Skin of body (tissue), 2 donors: ENCODE measurements around the gene FABP3. TPM values are rescaled to one million over a fixed set of nuclear protein-coding genes. Genes with fewer than 3 reads are reported as not detected.

Experiments
- DNase-seq: peaks from one replicate; lab custom pipeline; 2025; lab: John Stamatoyannopoulos, UW
- total RNA-seq: library from RNA; depleted of rRNA; stranded (reverse); fragments of >200 nt; gene quantifications from one replicate; pipeline ENCODE4 v1.2.3, GENCODE V29; 2014

FABP3 gene
- total RNA-seq, 1 donor from 2014 or later, result 36.1 TPM

DNA sequence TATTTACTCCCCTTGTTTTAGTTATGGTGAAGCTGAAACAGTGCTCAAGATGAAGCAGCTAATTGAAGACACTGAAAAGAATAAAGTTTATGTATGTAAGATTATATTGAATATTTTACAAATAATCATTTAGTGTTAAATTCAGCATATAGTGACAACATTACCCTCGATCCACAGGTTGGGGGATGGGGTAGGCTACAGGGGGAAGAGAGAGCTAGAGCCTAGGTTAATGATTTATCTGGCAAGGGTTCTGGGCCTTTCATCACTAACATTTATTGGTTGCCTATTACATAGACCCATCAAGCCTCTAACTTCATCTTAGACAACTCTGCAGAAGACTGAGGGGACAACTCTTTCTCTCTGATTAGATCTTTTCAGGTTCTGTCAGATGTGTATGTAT, 54.7 kb downstream of the FABP3 start:
- DNase-seq, result no peak

DNA sequence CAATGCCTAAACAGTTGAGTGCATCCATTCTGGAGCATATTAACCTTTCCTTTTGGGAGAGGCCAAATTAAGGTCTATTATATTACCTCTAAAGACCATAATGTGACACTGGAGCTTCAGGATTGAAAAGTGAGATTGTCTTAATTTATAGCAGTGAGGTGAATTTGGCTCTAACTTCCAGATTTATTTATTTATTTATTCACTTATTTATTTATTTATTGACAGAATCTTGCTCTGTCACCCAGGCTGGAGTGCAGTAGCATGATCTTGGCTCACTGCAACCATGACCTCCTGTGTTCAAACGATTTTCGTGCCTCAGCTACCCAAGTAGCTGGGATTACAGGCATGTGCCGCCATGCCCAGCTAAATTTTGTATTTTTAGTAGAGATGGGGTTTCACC, 57.0 kb downstream of the FABP3 start:
- no peak for DNase-seq

Other genes with a start within 250 kb of the FABP3 start
- 0.39 TPM for gene NKAIN1, start 133.2 kb downstream of the FABP3 start, total RNA-seq
- gene SNRNP40, start 76.3 kb downstream of the FABP3 start, total RNA-seq, result 88.5 TPM
- gene ZCCHC17, start 76.0 kb downstream of the FABP3 start, total RNA-seq, result 15.7 TPM
- gene SERINC2, start 40.1 kb upstream of the FABP3 start, total RNA-seq, result 4.4 TPM
- gene TINAGL1, start 203.4 kb upstream of the FABP3 start, total RNA-seq, result 28.6 TPM
- not detected for gene HCRTR1, start 244.6 kb upstream of the FABP3 start, total RNA-seq